Measurements from ENCODE around the gene LRRC41.

The LRRC41 gene

GRCh38 chr1:46284058-46284457 lies 19.4 kb downstream of the LRRC41 start:
- H3K27me3 ChIP-seq (ENCODE audit: control insufficient read depth, insufficient read depth, low read length): no peaks in the 10 kb centered on the region
- H3K9ac ChIP-seq: no peak overlapping the region
- no peak for TF ChIP-seq CTCF (IDR thresholded peaks at IDR 0.05)
- no peaks in the 10 kb centered on the region for H3K4me1 ChIP-seq
- H3K79me2 ChIP-seq: no peaks in the 10 kb centered on the region
- no peak overlapping the region for H3K27ac ChIP-seq
- no peak overlapping the region for H3K4me3 ChIP-seq (ENCODE audit: low read depth, low read length)
- H3K9me3 ChIP-seq (ENCODE audit: control insufficient read depth, low read length): no peaks in the 10 kb centered on the region
- no peak overlapping the region for H2AFZ ChIP-seq
- no peaks in the 10 kb centered on the region for H3K36me3 ChIP-seq (ENCODE audit: control insufficient read depth, insufficient read depth, low read length)
- H3K4me2 ChIP-seq (ENCODE audit: low read length): no peak overlapping the region

- H2AFZ ChIP-seq: no peak overlapping the region
- H3K79me2 ChIP-seq: no peaks in the 10 kb centered on the region
- no peak for TF ChIP-seq CTCF (IDR thresholded peaks at IDR 0.05)
- no peak overlapping the region for H3K4me2 ChIP-seq (ENCODE audit: low read length)
- no peaks in the 10 kb centered on the region for H3K9me3 ChIP-seq (ENCODE audit: control insufficient read depth, low read length)
- H3K9ac ChIP-seq: no peak overlapping the region
- H3K27ac ChIP-seq: no peak overlapping the region
- H3K4me3 ChIP-seq (ENCODE audit: low read depth, low read length): no peak overlapping the region
- no peaks in the 10 kb centered on the region for H3K36me3 ChIP-seq (ENCODE audit: control insufficient read depth, insufficient read depth, low read length)
- no peaks in the 10 kb centered on the region for H3K4me1 ChIP-seq
- no peaks in the 10 kb centered on the region for H3K27me3 ChIP-seq (ENCODE audit: control insufficient read depth, insufficient read depth, low read length)
These were observed 22.4 kb downstream of the LRRC41 start for GRCh38 chr1:46281021-46281420.

GRCh38 chr1:46280092-46280491 lies 23.3 kb downstream of the LRRC41 start:
- no peak overlapping the region for H3K4me2 ChIP-seq (ENCODE audit: low read length)
- no peak overlapping the region for H3K27ac ChIP-seq
- H3K4me3 ChIP-seq (ENCODE audit: low read depth, low read length): no peak overlapping the region
- no peaks in the 10 kb centered on the region for H3K36me3 ChIP-seq (ENCODE audit: control insufficient read depth, insufficient read depth, low read length)
- no peaks in the 10 kb centered on the region for H3K9me3 ChIP-seq (ENCODE audit: control insufficient read depth, low read length)
- no peaks in the 10 kb centered on the region for H3K4me1 ChIP-seq
- no peak for TF ChIP-seq CTCF (IDR thresholded peaks at IDR 0.05)
- no peak overlapping the region for H3K9ac ChIP-seq
- no peaks in the 10 kb centered on the region for H3K79me2 ChIP-seq
- no peaks in the 10 kb centered on the region for H3K27me3 ChIP-seq (ENCODE audit: control insufficient read depth, insufficient read depth, low read length)
- H2AFZ ChIP-seq: no peak overlapping the region

GRCh38 chr1:46278807-46279206 lies 24.6 kb downstream of the LRRC41 start:
- TF ChIP-seq CTCF (IDR thresholded peaks at IDR 0.05): no peak
- Histone ChIP-seq H3K36me3 (ENCODE audit: control insufficient read depth, insufficient read depth, low read length) (no peaks in the 10 kb centered on the region), H3K27ac (no peak overlapping the region), H3K79me2 (no peaks in the 10 kb centered on the region), H2AFZ (no peak overlapping the region), H3K9me3 (ENCODE audit: control insufficient read depth, low read length) (no peaks in the 10 kb centered on the region), H3K4me1 (no peaks in the 10 kb centered on the region), H3K4me2 (ENCODE audit: low read length) (no peak overlapping the region), H3K9ac (no peak overlapping the region), H3K4me3 (ENCODE audit: low read depth, low read length) (no peak overlapping the region), H3K27me3 (ENCODE audit: control insufficient read depth, insufficient read depth, low read length) (no peaks in the 10 kb centered on the region)

GRCh38 chr1:46277658-46278373 lies 25.6 kb downstream of the LRRC41 start:
- Histone ChIP-seq H3K27ac (no peak overlapping the region), H3K9me3 (ENCODE audit: control insufficient read depth, low read length) (no peaks in the 10 kb centered on the region), H3K4me2 (ENCODE audit: low read length) (no peak overlapping the region), H3K4me3 (ENCODE audit: low read depth, low read length) (no peak overlapping the region), H3K4me1 (peaks cover 7% of the 10 kb centered on the region), H2AFZ (no peak overlapping the region), H3K27me3 (ENCODE audit: control insufficient read depth, insufficient read depth, low read length) (no peaks in the 10 kb centered on the region), H3K79me2 (no peaks in the 10 kb centered on the region), H3K36me3 (ENCODE audit: control insufficient read depth, insufficient read depth, low read length) (no peaks in the 10 kb centered on the region), H3K9ac (no peak overlapping the region)
- TF ChIP-seq CTCF (IDR thresholded peaks at IDR 0.05): no peak
